Natural killer cell treated with Interleukin-12 subunit alpha and Interleukin-12 subunit beta and Interleukin-15 and Interleukin-18, amount 100 ng/mL, for 72 hours (primary cell): Measurements from ENCODE around the gene CTRB1. TPM values are rescaled to one million over a fixed set of nuclear protein-coding genes. Genes with fewer than 3 reads are reported as not detected.

Source experiments
- ATAC-seq, 2 donors: fragments of 150-1000 bp; cut with Tn5 transposase in 1 of 2; sonication (Bioruptor Pico), chemical (Tn5 transposase) in 1 of 2; 2 replicates each; pipeline ENCODE4 v1.10.0; 2021
- DNase-seq: peaks from one replicate; pipeline ENCODE4 v3.0.0; 2022; ENCODE audit warnings: low spot score
- H3K27ac Mint-ChIP-seq, 2 donors: 1 replicate in 1 of 2; 2 replicates in 1 of 2; pipeline ENCODE4 v1.8.0; 2022; ENCODE audit warnings: mixed read lengths in 2 of 2, mild to moderate bottlenecking in 1 of 2, moderate library complexity in 1 of 2
- H3K27me3 Mint-ChIP-seq, 2 donors: 1 replicate in 1 of 2; 2 replicates in 1 of 2; pipeline ENCODE4 v1.8.0; 2022; ENCODE audit warnings: mixed read lengths in 2 of 2
- H3K36me3 Mint-ChIP-seq: one replicate; pipeline ENCODE4 v1.8.0; 2022; ENCODE audit warnings: mixed read lengths
- H3K4me1 Mint-ChIP-seq, 2 donors: 1 replicate in 1 of 2; 2 replicates in 1 of 2; pipeline ENCODE4 v1.8.0; 2022; ENCODE audit warnings: low read depth in 2 of 2, mixed read lengths in 2 of 2, mild to moderate bottlenecking in 1 of 2
- H3K4me3 Mint-ChIP-seq: one replicate; pipeline ENCODE4 v1.8.0; 2022; ENCODE audit warnings: mixed read lengths
- H3K9me3 Mint-ChIP-seq: 2 replicates; pipeline ENCODE4 v1.8.0; 2022; ENCODE audit warnings: mixed read lengths
- total RNA-seq, 2 donors: library from RNA; stranded (reverse); gene quantifications; one replicate each; pipeline ENCODE4 v1.2.3, GENCODE V29; 2022

Gene CTRB1
- total RNA-seq, 2 donors from 2014 or later: not detected

DNA sequence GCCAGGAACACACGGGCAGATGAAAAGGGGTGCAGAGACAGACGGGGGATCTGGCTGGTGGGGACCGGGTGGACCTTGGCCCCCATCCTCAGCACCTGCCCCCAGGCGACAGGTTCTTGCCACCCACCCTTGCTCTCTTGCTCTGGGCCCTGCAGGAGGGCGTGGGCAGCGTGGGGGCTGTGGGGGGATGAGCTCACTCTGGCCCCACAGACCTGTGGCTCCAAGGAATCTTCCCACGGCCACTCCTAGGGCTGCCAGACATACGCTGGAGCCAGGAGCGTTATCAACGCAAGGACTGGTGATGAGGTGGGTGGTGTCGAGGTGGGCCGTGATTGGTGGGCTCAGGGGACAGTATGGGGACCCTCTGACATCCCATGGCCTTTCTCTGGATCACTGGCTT is 6.3 kb downstream of the CTRB1 start:
- no peak for DNase-seq

DNA sequence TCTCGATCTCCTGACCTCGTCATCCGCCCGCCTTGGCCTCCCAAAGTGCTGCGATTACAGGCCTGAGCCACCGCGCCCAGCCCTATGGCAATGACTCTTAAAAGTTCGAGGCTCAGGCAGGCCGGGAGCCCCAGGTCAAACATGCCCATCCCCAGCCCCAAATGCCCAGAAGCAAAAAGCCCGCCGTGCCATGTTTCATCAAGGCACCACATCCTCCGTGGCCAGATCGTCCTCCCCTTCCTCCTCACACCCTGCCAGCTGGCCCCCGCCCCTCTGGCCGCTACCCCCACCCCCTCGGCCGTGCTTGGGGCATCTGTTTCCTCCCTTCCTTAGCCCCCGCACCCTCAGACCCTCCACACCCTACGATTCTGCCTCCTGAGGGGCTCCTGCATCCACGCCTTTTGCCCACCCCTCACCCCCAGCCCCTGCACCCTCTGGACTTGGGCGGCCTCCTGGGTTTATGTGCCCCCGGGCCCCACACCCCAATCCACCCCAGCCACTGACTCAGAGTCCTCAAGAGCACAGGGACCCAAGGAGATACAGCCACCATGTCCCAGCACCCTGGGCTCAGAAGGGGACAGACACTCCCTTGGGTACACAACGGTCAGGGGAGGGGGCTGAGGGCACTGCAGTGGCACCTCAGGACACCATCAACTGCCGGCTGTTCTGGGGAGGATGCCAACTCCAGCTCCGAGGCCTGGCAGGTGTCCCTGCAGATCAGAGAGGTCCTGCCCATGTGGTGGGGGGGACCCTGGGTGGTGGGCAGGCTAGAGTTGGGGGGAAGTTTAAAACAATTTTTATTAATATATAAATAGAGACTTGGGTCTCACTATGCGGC is 7.1 kb downstream of the CTRB1 start:
- Mint-ChIP-seq H3K4me1 (peaks cover 0 to under 1% of the 10 kb centered on the region in 2 donors), H3K27me3 (peaks cover 0 to 7% of the 10 kb centered on the region in 2 donors), H3K4me3 (no peak overlapping the region), H3K36me3 (no peaks in the 10 kb centered on the region), H3K9me3 (no peaks in the 10 kb centered on the region), H3K27ac (no peak overlapping the region)
- ATAC-seq (no peak), DNase-seq (no peak)

More for the DNA sequence above, 6.3 kb downstream of the CTRB1 start:
- ATAC-seq: no peak
- H3K36me3 Mint-ChIP-seq: no peaks in the 10 kb centered on the region
- H3K4me3 Mint-ChIP-seq: no peak overlapping the region
- H3K27ac Mint-ChIP-seq: no peak overlapping the region
- H3K9me3 Mint-ChIP-seq: no peaks in the 10 kb centered on the region
- peaks cover 0 to 9% of the 10 kb centered on the region in 2 donors for H3K4me1 Mint-ChIP-seq
- H3K27me3 Mint-ChIP-seq: peaks cover 0 to 4% of the 10 kb centered on the region in 2 donors

DNA sequence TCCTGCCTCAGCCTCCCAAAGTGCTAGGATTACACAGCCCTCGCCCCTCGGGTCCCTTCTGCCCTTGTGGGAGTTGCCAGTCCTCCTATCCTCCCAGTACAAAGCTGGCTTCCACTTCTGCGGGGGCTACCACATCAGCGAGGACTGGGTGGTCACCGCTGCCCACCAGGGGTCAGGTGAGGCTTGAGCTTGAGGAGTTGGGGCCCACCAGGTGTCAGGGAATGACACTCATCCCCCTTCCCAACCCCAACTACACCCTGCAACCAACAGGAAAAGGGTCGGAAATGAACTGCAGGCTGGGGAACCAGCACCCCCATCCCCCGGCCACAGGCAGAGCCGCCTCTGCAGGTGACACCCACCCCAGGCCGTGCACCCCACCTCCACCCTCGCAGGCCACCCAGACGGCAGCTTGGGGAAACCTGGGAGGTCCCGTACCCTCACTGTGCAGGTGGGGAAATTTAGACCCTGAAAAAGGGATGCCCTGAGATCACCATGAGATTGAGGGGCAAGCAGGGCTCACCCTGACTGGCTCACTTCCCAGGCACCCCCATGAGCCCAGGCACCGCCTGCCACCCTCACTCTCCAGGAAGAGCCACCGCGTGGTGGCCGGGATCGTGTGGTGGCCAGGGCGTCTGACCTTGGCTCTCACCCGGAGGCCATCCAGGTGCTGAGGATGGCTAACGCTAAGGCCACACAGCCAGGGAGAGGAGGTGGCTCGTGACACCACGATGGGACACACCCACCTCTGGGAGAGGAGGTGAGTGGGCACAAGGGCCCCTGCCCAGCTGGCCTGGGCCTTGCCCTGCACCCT is 8.0 kb downstream of the CTRB1 start:
- Mint-ChIP-seq H3K4me1 (no peaks in the 10 kb centered on the region), H3K4me3 (no peak overlapping the region), H3K9me3 (no peaks in the 10 kb centered on the region), H3K36me3 (no peaks in the 10 kb centered on the region), H3K27ac (no peak overlapping the region), H3K27me3 (peaks cover 0 to 12% of the 10 kb centered on the region in 2 donors)
- DNase-seq (no peak), ATAC-seq (no peak)

DNA sequence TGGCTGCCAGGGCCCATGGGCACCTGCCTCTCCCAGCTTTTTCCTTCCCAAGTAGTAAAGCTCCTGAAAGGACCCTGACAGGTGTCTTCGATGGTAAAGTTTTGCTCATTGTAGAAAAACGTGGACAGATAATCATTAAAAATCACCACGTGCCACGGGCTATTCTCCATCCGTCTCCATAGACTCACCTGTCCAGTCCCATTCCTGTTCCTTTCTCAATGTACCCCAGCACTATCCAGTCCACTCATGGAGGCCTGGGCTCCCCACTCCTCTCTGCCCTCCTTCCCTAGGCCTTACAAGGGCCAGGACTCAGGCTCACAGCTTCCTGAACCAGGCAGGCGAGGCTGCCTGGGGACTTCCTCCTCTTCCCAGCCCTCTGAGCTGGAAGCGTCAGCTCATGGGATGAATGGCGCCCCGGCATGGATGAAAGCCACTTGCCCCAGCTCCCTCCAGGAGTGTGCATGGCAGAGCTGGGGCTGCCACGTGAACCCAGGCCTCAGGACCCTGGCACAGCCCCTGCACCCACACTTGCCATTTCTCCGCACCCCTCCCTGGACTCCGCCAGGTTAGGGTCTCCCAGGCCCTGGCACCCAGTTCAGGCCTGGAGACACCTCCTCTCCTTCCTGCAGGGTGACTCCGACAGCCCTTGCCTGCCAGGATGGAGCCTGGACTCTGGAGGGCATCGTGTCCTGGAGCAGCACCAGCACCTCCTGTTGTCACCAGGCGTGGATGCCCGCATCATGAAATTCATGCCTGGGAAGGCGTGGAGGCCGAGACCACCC is 8.8 kb downstream of the CTRB1 start:
- H3K27me3 Mint-ChIP-seq: peaks cover 0 to 12% of the 10 kb centered on the region in 2 donors
- H3K9me3 Mint-ChIP-seq: no peaks in the 10 kb centered on the region
- no peak overlapping the region for H3K4me3 Mint-ChIP-seq
- no peaks in the 10 kb centered on the region for H3K36me3 Mint-ChIP-seq
- no peak for DNase-seq
- H3K4me1 Mint-ChIP-seq: no peaks in the 10 kb centered on the region
- ATAC-seq: no peak
- no peak overlapping the region for H3K27ac Mint-ChIP-seq

DNA sequence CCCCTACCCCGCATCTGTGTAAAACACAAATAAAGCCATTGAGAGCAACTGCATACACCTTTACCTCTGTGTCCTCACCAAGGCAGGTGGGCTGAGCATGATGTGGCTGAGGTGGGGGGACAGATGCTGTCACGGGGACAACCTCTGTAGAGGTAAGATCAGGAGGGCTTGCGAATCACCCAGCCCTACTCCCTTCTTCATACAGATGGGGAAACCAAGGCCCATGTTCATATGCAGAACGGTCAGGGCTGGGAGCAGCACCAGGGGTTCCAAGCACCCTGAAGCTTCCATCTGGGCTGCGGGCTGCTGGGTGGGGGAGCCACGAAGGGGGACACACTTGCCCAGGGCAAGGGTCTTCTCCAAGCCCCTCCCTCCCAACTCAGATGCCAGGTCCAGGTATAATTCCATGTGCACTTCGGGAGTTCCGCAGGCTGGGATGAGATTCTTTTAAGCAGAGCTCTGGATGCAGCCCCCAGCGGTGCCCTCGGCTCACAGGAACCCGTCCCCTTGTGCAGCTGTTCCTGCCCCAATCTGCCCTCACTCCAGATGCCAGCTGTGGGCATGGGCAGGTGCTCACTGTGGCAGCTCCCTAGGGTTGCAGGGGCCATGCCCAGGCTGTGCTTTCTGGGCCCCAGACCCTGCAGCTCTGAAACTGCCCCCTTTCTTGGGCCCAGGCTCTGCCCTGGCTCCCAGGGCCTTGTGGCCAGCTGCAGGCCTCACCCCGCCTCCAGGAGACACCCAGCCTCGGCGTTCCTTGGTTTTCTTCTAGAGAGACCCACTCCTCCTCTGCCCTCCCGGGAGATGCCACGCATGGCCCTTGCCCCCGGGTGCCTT is 9.6 kb downstream of the CTRB1 start:
- H3K4me1 Mint-ChIP-seq: no peaks in the 10 kb centered on the region
- ATAC-seq (no peak), DNase-seq (no peak)
- H3K27ac Mint-ChIP-seq: no peak overlapping the region
- no peaks in the 10 kb centered on the region for H3K9me3 Mint-ChIP-seq
- H3K36me3 Mint-ChIP-seq: no peaks in the 10 kb centered on the region
- no peak overlapping the region for H3K4me3 Mint-ChIP-seq
- peaks cover 0 to 12% of the 10 kb centered on the region in 2 donors for H3K27me3 Mint-ChIP-seq

DNA sequence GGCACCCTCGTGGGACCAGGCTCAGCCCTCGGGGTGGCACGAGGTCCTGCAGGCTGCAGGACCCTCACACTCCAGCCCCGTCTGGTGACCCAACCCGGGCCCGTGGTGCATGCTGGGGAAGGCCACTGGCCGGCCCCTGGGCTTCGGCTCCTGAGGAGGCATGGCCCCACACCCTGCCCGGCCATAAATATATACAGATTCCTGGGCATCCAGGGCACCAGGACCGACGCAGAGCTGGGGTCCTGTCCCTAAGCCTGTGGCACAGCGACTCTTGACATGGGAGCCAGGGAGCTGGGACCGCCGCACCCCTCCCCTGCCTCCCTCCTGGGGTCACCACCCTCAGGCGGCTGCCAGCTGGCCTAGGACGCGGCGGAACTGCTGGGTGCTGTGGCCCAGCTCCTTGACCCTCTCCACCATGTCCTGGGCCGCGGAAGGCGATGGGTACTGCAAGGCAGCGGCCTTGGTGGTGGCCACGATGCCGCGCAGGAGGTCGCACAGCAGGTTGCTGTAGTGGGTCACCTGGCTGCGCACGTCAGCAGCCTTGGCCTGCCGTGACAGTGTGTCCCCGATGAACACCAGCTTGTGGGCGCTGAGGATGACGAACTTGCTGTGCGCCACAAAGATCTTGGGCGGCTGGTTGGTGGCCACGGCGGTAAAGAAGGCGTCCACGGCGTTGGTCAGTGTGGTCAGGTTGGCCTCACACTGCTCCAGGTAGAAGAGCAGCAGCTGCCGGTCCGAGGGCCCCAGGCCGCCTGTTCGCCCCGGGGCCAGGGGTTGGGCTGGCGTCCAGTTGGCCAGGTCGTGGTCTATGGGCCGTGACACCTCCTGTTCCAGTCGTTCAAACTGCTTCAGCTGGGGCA is 10.6 kb downstream of the CTRB1 start:
- ATAC-seq (no peak), DNase-seq (no peak)
- no peak overlapping the region for H3K4me3 Mint-ChIP-seq
- H3K9me3 Mint-ChIP-seq: no peaks in the 10 kb centered on the region
- H3K27me3 Mint-ChIP-seq: peaks cover 0 to 14% of the 10 kb centered on the region in 2 donors
- peaks cover 2 to 5% of the 10 kb centered on the region in 2 donors for H3K4me1 Mint-ChIP-seq
- H3K36me3 Mint-ChIP-seq: no peaks in the 10 kb centered on the region
- no peak overlapping the region for H3K27ac Mint-ChIP-seq

DNA sequence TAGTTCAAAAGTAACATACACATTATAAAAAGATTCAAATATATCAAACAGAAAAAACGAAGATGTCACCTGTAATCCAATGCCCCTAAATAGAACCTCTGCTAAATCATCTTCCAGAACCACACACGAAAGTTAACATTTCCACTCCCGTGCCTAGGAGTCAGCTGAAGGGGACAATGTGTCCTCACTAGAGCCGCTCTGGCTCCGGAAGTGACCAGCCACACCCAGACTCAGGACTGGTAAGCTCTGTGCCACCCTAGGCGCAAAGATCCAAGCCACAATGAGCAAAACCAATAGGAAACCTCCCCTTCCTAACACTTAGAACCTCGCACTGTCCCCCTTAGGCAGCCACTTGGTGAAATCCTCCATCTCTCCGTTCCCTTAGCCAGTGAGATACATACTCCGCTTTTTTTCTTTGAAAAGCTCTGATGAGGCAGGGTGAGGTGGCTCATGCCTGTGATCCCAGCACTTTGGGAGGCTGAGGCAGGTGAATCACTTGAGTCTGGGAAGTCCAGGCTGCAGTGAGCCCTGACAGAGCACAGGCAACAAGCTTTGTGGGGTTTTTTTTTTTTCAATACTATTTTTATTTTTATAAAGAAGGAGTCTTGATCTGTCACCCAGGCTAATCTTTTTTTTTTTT is 11.8 kb downstream of the CTRB1 start:
- ATAC-seq (no peak), DNase-seq (no peak)
- H3K9me3 Mint-ChIP-seq: no peaks in the 10 kb centered on the region
- peaks cover 2 to 5% of the 10 kb centered on the region in 2 donors for H3K4me1 Mint-ChIP-seq
- no peak overlapping the region for H3K4me3 Mint-ChIP-seq
- H3K36me3 Mint-ChIP-seq: no peaks in the 10 kb centered on the region
- H3K27ac Mint-ChIP-seq: no peak overlapping the region
- H3K27me3 Mint-ChIP-seq: peaks cover 0 to 16% of the 10 kb centered on the region in 2 donors

DNA sequence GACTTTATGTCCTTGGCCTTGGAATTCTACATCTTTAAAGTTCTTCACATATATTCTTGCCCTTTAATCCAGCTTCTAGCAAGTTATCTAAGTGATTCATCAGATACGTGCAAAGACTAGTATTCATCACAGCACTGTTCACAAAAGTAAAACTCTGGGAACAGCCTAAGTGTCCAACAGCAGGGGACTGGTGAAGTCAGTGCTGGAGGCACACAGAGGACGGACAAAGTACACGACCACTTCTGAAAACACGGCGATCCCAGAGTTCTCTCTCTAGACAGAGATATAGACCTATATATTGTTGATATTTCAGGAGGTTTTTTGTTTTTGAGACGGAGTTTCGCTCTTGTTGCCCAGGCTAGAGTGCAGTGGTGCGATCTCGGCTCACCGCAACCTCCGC is 12.8 kb downstream of the CTRB1 start:
- Mint-ChIP-seq H3K4me3 (no peak overlapping the region), H3K27ac (no peak overlapping the region), H3K4me1 (peaks cover 6 to 13% of the 10 kb centered on the region in 2 donors), H3K36me3 (no peaks in the 10 kb centered on the region), H3K27me3 (peaks cover 7 to 16% of the 10 kb centered on the region in 2 donors), H3K9me3 (no peaks in the 10 kb centered on the region)
- no peak for ATAC-seq
- no peak for DNase-seq

DNA sequence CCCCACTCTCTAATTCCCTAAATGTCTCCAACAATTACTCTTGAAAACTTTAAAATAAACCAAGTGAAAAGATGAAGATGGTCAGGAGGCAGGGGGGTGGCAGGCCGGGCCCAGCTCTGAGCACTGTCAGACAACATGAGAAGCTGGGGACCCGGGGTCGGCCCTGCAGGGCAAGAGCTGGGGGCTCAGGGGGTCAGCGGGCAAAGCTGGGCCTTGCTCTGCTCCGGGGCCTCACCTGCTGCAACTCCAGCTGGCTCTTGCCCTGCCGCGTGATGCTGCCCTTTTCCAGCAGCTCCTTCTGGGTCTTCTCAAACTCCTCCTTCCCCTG is 14.8 kb downstream of the CTRB1 start:
- H3K4me1 Mint-ChIP-seq: peaks cover 6 to 13% of the 10 kb centered on the region in 2 donors
- ATAC-seq: no peak
- H3K9me3 Mint-ChIP-seq: no peaks in the 10 kb centered on the region
- H3K4me3 Mint-ChIP-seq: no peak overlapping the region
- no peak overlapping the region for H3K27ac Mint-ChIP-seq
- DNase-seq: no peak
- H3K27me3 Mint-ChIP-seq: peaks cover 7 to 12% of the 10 kb centered on the region in 2 donors
- no peaks in the 10 kb centered on the region for H3K36me3 Mint-ChIP-seq

DNA sequence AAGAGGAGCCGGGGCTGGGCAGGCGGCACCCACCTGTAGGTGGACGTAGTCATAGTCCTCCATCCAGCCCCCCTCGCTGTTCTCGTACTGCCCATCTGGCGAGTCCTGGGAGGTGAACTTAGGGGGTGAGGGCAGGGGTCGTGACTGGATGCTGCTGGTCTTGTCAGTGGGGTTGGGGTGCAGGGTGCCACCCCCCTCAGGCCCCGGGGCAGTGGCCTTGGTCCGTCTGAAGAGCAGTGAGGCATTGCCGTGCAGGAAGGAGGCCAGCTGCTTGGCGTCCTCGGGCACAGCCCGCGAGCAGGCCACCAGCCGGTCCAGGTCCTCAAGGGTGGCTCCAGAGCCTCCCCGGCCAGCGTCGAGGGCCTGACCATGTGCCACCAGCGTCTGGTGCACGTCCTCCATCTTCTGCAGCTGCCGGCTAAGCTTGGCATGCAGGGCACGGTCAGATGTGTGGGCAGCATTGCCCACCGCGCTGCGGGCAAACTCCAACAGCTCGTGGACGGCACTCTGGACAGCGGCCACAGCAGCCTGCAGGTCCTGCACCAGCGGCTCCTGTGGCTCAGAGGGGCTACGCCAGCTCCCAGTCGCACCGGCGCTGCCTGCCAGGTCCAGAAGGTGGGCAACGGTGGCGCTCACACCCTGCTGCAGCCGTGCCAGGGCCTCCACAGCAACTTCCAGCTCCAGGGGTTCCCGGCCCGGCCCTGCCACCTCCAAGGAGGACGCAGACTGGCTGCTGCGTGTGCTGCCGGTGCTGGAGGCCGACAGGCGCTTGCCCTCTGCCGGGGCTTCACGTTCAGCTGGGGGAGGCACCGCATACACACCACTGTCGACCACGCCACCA is 16.3 kb downstream of the CTRB1 start:
- ATAC-seq: no peak
- DNase-seq: no peak
- H3K4me3 Mint-ChIP-seq: no peak overlapping the region
- H3K27ac Mint-ChIP-seq: no peak overlapping the region
- H3K4me1 Mint-ChIP-seq: peaks cover 6 to 13% of the 10 kb centered on the region in 2 donors
- no peaks in the 10 kb centered on the region for H3K36me3 Mint-ChIP-seq
- H3K27me3 Mint-ChIP-seq: peaks cover 7 to 15% of the 10 kb centered on the region in 2 donors
- H3K9me3 Mint-ChIP-seq: no peaks in the 10 kb centered on the region

DNA sequence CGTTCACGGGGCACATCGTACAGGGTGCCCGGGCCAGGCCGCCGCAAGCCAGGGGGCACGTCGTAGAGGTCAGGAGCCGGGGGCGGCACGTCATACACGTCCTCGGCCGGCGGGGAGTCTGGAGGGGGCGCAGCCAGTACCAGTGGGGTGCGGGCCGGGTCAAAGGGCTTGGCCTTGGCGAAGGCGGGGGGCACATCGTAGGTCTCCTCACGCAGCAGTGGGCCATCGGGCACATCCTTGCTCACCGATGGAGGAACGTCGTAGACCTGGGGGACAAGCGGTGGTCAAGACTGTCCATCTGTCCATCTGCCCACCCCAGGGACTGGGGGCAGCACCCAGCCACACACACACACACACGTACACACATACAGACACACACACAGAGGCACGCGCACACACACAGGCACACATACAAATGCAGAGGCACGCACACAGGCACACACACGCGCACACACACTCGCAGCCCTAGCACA is 17.0 kb downstream of the CTRB1 start:
- Mint-ChIP-seq H3K9me3 (no peaks in the 10 kb centered on the region), H3K27me3 (peaks cover 7 to 13% of the 10 kb centered on the region in 2 donors), H3K4me3 (no peak overlapping the region), H3K27ac (no peak overlapping the region), H3K36me3 (no peaks in the 10 kb centered on the region), H3K4me1 (peaks cover 6 to 13% of the 10 kb centered on the region in 2 donors)
- ATAC-seq (peak in 1 of 2 donors; percentile 2), DNase-seq (no peak)
